GM13976 (cell line): ENCODE results near the gene TPRG1.
A peak's percentile ranks its signal among the peaks of the same experiment; 100 is the strongest.

ENCODE experiments used
- DNase-seq: peaks from one replicate; pipeline ENCODE4 v3.0.0; 2012; ENCODE audit warnings: low spot score
- in situ Hi-C: fragments of 300-500 bp; cut with MboI; formaldehyde crosslinking; loops from one replicate; pipeline ENCODE4 v1.12.0; 2022; ENCODE audit warnings: low sequenced_read_pairs, mixed read lengths, inconsistent platforms; ENCODE audit not compliant: unreplicated experiment
- TF ChIP-seq, protein P1 (sequence below): IDR thresholded peaks from 2 replicates; pipeline ENCODE4 v1.5.1; 2012; ENCODE audit warnings: borderline replicate concordance, mild to moderate bottlenecking; ENCODE audit not compliant: insufficient read depth; ENCODE audit errors: extremely low read depth, missing control alignments, control extremely low read depth

The TPRG1 gene

DNA sequence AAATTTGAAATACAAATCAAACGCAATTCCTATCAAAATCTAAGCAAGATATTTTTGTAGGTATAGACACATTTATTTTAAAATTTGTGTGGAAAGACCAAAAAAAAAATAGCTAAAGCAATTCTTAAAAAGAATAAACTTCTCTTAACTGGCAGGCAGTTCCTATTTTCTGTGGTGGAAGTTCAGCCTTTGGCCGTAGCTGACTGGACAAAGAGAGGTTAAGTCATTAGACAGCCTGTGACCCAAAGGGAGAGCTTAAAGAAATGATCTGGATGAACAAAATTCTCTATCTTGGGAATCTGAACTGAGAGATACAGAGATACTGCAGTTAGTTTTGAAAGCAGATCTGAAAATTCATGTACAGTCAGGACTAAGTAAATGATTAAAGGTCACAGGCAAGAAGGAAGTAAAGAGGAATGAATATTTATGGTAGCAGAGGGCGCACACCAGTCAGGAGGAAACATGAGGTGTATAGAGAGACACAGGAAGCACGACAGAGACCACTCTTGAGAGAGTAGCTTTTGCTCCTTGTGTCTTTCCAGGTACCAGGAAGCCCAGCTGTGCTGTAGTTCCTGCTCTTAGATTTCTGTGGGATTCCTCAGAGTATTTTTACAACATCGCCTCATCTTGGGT is 57.5 kb downstream of the TPRG1 start:
- TF ChIP-seq, protein P1, sequence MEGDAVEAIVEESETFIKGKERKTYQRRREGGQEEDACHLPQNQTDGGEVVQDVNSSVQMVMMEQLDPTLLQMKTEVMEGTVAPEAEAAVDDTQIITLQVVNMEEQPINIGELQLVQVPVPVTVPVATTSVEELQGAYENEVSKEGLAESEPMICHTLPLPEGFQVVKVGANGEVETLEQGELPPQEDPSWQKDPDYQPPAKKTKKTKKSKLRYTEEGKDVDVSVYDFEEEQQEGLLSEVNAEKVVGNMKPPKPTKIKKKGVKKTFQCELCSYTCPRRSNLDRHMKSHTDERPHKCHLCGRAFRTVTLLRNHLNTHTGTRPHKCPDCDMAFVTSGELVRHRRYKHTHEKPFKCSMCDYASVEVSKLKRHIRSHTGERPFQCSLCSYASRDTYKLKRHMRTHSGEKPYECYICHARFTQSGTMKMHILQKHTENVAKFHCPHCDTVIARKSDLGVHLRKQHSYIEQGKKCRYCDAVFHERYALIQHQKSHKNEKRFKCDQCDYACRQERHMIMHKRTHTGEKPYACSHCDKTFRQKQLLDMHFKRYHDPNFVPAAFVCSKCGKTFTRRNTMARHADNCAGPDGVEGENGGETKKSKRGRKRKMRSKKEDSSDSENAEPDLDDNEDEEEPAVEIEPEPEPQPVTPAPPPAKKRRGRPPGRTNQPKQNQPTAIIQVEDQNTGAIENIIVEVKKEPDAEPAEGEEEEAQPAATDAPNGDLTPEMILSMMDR, result no peak
- in situ Hi-C loops, result no loop called here

DNA sequence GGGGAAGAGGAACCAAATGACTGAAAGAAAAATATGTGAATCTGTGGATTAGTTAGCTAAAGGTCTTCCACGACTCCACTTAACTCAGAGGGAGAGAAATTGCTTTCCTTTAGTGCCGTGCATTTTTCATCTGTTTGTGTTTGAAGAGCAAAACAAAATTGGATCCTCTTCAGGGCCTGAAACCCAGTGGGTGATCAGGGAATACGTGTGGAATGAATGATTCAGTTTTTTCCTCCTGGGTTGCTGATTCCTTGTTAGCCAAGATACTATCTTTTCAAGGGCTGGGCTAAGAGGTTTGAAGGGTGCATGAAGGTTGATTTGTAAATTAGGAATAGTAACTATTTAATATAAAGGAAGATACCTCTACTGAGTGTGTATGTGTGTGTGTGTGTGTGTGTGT is 61.0 kb downstream of the TPRG1 start:
- in situ Hi-C loops, result no loop called here
- TF ChIP-seq, protein P1, result no peak
- no peak for DNase-seq

More for the DNA sequence above, 57.5 kb downstream of the TPRG1 start:
- DNase-seq, result no peak

DNA sequence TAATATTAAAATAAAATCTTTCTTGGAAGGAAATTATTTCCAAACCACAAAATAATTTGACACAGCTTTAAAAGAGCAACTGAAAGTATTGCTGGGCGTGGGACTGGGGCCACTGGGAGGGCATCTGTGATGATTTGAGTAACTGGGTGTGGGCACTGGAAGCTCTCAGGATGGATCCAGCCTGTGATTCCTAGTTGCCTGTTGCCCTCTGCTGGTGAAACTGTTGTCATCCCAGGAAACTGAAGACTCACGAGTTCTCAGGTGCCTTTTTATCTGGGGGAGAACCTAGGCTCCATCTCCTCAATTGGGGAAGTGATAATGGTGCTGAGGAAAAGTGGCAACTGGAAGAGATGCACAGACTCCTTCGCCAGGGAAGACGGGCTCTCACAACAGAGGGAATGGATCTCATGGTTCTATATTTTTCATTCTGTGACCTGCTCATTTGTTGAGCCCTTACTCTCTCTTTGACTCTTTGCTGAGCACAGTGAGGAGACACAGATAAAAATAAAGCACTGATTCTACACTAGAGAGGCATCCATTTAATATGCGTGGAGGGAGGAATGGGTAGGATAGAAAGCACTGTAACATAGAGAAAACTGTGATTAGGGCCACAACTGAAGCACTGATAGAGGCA is 61.6 kb downstream of the TPRG1 start:
- TF ChIP-seq, protein P1, result peak; percentile 22
- DNase-seq, result no peak
- in situ Hi-C loops, result no loop called here

DNA sequence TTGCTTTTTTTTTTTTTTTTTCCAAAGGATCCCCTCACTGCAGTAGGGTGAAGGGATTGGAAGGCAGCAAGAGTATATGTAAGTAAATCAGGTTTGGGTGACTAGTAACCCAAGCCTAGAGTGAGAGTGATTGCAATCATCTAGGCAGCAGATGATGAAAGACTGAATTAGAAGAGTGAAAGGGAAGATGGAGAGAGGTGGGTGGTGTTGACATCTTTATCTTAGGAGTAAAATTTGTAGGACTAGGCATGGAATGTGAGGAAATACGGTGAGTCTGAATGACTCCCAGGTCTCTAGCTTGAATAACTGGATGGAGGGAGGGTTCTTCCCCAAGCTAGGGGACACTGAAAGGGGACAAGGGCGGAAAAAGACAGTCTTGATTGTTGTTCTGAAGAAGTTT is 63.4 kb downstream of the TPRG1 start:
- TF ChIP-seq, protein P1, result no peak
- in situ Hi-C loops, result no loop called here
- no peak for DNase-seq

DNA sequence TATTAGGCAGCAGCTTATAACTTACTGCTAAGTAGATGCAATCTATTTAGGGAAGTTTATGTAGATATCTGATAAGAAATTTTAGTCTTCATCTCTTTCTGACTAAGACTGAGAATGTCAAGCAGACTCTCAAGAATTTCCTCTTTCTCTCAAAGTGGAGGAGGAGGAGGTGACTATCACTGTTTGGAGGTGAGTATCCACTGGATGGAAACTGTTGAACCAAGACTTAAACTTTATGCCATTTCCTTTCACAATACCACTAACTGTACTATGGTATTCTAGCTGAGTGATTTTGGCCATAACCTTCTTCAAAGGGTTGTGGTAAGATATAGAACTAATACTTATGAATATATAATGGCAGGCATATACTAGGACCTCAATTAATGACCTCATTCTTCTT is 64.6 kb downstream of the TPRG1 start:
- in situ Hi-C loops, result no loop called here
- DNase-seq, result peak; percentile 15
- TF ChIP-seq, protein P1, result no peak

DNA sequence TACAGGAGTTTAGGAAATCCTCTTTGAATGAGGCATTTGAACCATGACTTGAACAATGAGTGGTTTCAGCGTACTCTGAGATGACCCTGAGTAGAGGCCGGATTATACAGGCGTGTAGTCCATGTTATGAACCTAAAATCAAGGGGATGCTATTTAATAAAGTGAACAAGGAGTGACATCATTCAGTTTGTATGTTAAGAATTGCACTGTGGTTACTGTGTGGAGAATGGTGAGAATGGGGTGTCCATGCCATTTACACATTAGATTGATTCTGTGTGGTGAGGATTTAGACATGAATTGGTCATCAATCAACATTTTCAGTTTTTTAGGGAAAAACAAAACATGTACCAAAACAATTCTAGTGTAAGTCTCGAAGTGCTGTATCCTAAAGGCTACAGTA is 65.8 kb downstream of the TPRG1 start:
- TF ChIP-seq, protein P1, result no peak
- no peak for DNase-seq
- in situ Hi-C loops, result no loop called here
